Endothelial cell of umbilical vein (primary cell): ENCODE data around the gene ATG10. TPM values are rescaled to one million over a fixed set of nuclear protein-coding genes. Genes with fewer than 3 reads are reported as not detected.

Experiments
- BruUV-seq: library from RNA; stranded (reverse); fragments of 400-500 nt; replicated peaks from 2 replicates; lab custom pipeline; 2021; lab: Mats Ljungman, UMichigan
- CTCF ChIA-PET: fragments of 300-600, 350-600 bp; sonication (Branson Sonifier 250); formaldehyde crosslinking; loops from one replicate; lab custom pipeline; 2021; ENCODE audit warnings: antibody characterized with exemption, inconsistent platforms; lab: Charles Lee
- POLR2A ChIA-PET: fragments of 300-600, 350-600 bp; sonication (Branson Sonifier 250); formaldehyde crosslinking; loops from one replicate; lab custom pipeline; 2021; ENCODE audit warnings: antibody characterized with exemption, inconsistent platforms; lab: Charles Lee
- DNase-seq: peaks from one replicate; pipeline ENCODE4 v3.0.0-alpha.2; 2011; ENCODE audit warnings: low read depth, low spot score
- FAIRE-seq: peaks from 2 replicates; lab custom pipeline; 2011; peaks lifted over from hg19 to GRCh38; lab: Jason Lieb, UNC
- H2AFZ ChIP-seq: 2 replicates; pipeline ENCODE4 v1.6.0; 2012; ENCODE audit warnings: low read depth, low read length, control low read depth, inconsistent platforms
- H3K27ac ChIP-seq: 2 replicates; pipeline ENCODE4 v1.5.1; 2011; ENCODE audit warnings: low read depth, mild to moderate bottlenecking, control low read depth, low read length, moderate library complexity; ENCODE audit not compliant: insufficient read depth
- H3K27me3 ChIP-seq, 2 experiments: 2 replicates each; pipeline versions ENCODE4 v1.6.0 to v1.6.1; 2011; ENCODE audit warnings: low read length in 2 of 2, mixed read lengths in 1 of 2; ENCODE audit not compliant: control insufficient read depth in 2 of 2, insufficient read depth in 2 of 2
- H3K36me3 ChIP-seq, 2 experiments: 2 replicates in 1 of 2; 3 replicates in 1 of 2; pipeline ENCODE4 v1.5.1; 2011; ENCODE audit warnings: low read length in 2 of 2, mild to moderate bottlenecking in 1 of 2, moderate library complexity in 1 of 2; ENCODE audit not compliant: control insufficient read depth in 2 of 2, insufficient read depth in 2 of 2; ENCODE audit errors: extremely low read depth in 1 of 2
- H3K4me1 ChIP-seq: 3 replicates; pipeline ENCODE4 v1.5.1; 2011; ENCODE audit warnings: mild to moderate bottlenecking, low read length; ENCODE audit not compliant: control insufficient read depth, insufficient read depth; ENCODE audit errors: extremely low read depth
- H3K4me2 ChIP-seq: 2 replicates; pipeline ENCODE4 v1.6.1; 2011; ENCODE audit warnings: low read length, control low read depth, mixed read lengths; ENCODE audit not compliant: insufficient read depth
- H3K4me3 ChIP-seq, 3 experiments: fragments of 200-600 bp in 1 of 3; sonication (generic), shearing (Covaris generic) in 1 of 3; replicated peaks in 1 of 3; 2 replicates each; pipeline ENCODE4 v1.5.1; 2011 to 2016; ENCODE audit warnings: control low read depth in 3 of 3, low read length in 3 of 3, mild to moderate bottlenecking in 2 of 3, inconsistent platforms in 1 of 3, low read depth in 1 of 3, moderate library complexity in 1 of 3; ENCODE audit not compliant: insufficient read depth in 1 of 3
- H3K79me2 ChIP-seq: 2 replicates; pipeline ENCODE4 v1.6.0; 2012; ENCODE audit warnings: low read length, inconsistent platforms; ENCODE audit not compliant: control insufficient read depth, insufficient read depth
- H3K9ac ChIP-seq: replicated peaks from 2 replicates; pipeline ENCODE3; 2011; ENCODE audit warnings: low read length, control low read depth; ENCODE audit not compliant: insufficient read depth; ENCODE audit errors: extremely low read depth
- H3K9me1 ChIP-seq: replicated peaks from 3 replicates; pipeline ENCODE4 v1.6.0; 2011; ENCODE audit warnings: mild to moderate bottlenecking, low read length; ENCODE audit not compliant: control insufficient read depth, insufficient read depth; ENCODE audit errors: extremely low read depth
- H3K9me3 ChIP-seq: replicated peaks from 2 replicates; pipeline ENCODE4 v1.5.1; 2012; ENCODE audit warnings: low read length, inconsistent platforms; ENCODE audit not compliant: control insufficient read depth, insufficient read depth
- H4K20me1 ChIP-seq: replicated peaks from 2 replicates; pipeline ENCODE3; 2011; ENCODE audit warnings: mild to moderate bottlenecking, low read length; ENCODE audit not compliant: control insufficient read depth, insufficient read depth; ENCODE audit errors: extremely low read depth
- CTCF ChIP-seq, 2 donors: IDR thresholded peaks; 1 replicate in 1 of 2; 2 replicates in 1 of 2; pipeline ENCODE4 v1.5.1; 2011; ENCODE audit warnings: low read length in 2 of 2, mild to moderate bottlenecking in 2 of 2, moderate library complexity in 2 of 2, control low read depth in 1 of 2, inconsistent platforms in 1 of 2, low read depth in 1 of 2; ENCODE audit not compliant: insufficient read depth in 1 of 2; ENCODE audit errors: extremely low read depth in 1 of 2
- EZH2 ChIP-seq: IDR thresholded peaks from 2 replicates; pipeline ENCODE4 v1.6.1; 2012; ENCODE audit warnings: borderline replicate concordance, low read depth, mild to moderate bottlenecking, moderate library complexity, low read length, inconsistent platforms; ENCODE audit not compliant: severe bottlenecking
- FOS ChIP-seq: IDR thresholded peaks from 2 replicates; pipeline ENCODE4 v1.6.1; 2011; ENCODE audit warnings: mild to moderate bottlenecking, low read length, moderate library complexity, borderline replicate concordance; ENCODE audit not compliant: insufficient read depth
- GATA2 ChIP-seq: IDR thresholded peaks from 2 replicates; pipeline ENCODE4 v1.7.0; 2011; ENCODE audit warnings: low read depth, mild to moderate bottlenecking, moderate library complexity, mixed read lengths, low read length; ENCODE audit not compliant: insufficient read length, insufficient read depth
- JUN ChIP-seq: IDR thresholded peaks from 2 replicates; pipeline ENCODE4 v1.6.1; 2011; ENCODE audit warnings: borderline replicate concordance, low read depth; ENCODE audit not compliant: insufficient read length, insufficient read depth
- MAX ChIP-seq: IDR thresholded peaks from 2 replicates; pipeline ENCODE4 v1.6.1; 2011; ENCODE audit not compliant: insufficient read depth, insufficient read length
- MYC ChIP-seq: IDR thresholded peaks from one replicate; pipeline ENCODE4 v1.6.1; 2011; ENCODE audit warnings: mild to moderate bottlenecking, low read depth, low read length
- POLR2A ChIP-seq: IDR thresholded peaks from 2 replicates; pipeline ENCODE4 v1.6.1; 2012; ENCODE audit warnings: low read depth, mild to moderate bottlenecking, control low read depth, low read length
- POLR2AphosphoS5 ChIP-seq: IDR thresholded peaks from 2 replicates; pipeline ENCODE4 v1.6.1; 2012; ENCODE audit warnings: low read depth, mild to moderate bottlenecking, control low read depth, low read length, moderate library complexity; ENCODE audit not compliant: insufficient read depth
- dilution Hi-C: fragments of 300-500 bp; cut with MboI; formaldehyde crosslinking; loops from one replicate; pipeline ENCODE4 v1.15.0; 2019; ENCODE audit warnings: low sequenced_read_pairs; ENCODE audit not compliant: extremely low pct_ligation_motif_present
- intact Hi-C: fragments of 100-400 bp; cut with micrococcal nuclease; formaldehyde crosslinking; loops from one replicate; pipeline ENCODE4 v1.10.0; 2022
- polyA plus RNA-seq, 4 experiments: library from polyadenylated mRNA; depleted of rRNA in 3 of 4; stranded (reverse) in 3 of 4; unstranded in 1 of 4; fragments of >200 nt; gene quantifications; 2 replicates each; pipeline versions ENCODE4 v1.2.1 to v1.2.3, GENCODE V29; 2011 to 2012; ENCODE audit warnings: missing spikeins in 1 of 4
- total RNA-seq: library from RNA; stranded (reverse); gene quantifications from 2 replicates; pipeline ENCODE4 v1.2.3, GENCODE V29; 2021

Gene ATG10
- total and polyA plus RNA-seq, 2 donors (not counting 3 experiments of a cell fraction or from before 2014, with no cell fraction given) = 1.6 to 3.9 TPM

DNA sequence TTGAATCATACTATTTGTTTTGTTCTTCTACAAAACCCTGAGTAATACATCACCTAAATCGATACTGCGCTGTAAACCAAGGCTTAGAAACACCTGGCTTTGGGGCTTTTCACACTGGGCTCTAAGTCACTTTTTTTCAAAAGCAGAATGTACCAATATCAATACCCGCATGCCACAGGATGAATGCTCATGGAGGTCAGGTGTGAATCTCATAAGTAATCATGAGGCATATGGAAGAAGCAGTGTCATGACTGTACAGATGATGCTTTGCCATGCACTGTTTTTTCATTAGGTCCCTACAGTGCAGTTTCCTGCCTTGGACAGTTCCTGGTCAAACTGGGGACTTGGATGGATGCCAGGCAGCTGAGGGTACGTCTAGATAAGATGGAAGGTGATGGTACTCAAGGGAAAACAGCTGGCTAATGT lies 49.0 kb upstream of the ATG10 start:
- dilution Hi-C loops (no loop called here), intact Hi-C loops (no loop called here)
- FAIRE-seq (no peak), DNase-seq (no peak)
- no peak for TF ChIP-seq MYC
- TF ChIP-seq FOS = no peak
- no peak for TF ChIP-seq CTCF (IDR thresholded peaks at IDR 0.05; ENCODE audit: extremely low read depth in 1 of 2, insufficient read depth in 1 of 2, low read depth in 1 of 2, low read length in 2 of 2)
- no peak for TF ChIP-seq EZH2
- TF ChIP-seq POLR2A = no peak
- TF ChIP-seq POLR2AphosphoS5 = no peak
- no peak for TF ChIP-seq MAX
- no peak for TF ChIP-seq GATA2
- no peak for TF ChIP-seq JUN
- BruUV-seq = no TSS peak
- H3K36me3 ChIP-seq = no peaks in the 10 kb centered on the region
- POLR2A ChIA-PET = no interaction called here
- CTCF ChIA-PET = no interaction called here
- no peak overlapping the region for H2AFZ ChIP-seq
- no peak overlapping the region for H3K27ac ChIP-seq
- no peak overlapping the region for H3K9ac ChIP-seq
- H3K79me2 ChIP-seq = no peaks in the 10 kb centered on the region
- no peak overlapping the region for H3K4me3 ChIP-seq
- no peak overlapping the region for H3K4me2 ChIP-seq
- H3K27me3 ChIP-seq = no peaks in the 10 kb centered on the region
- H3K9me3 ChIP-seq = no peaks in the 10 kb centered on the region
- H3K9me1 ChIP-seq = no peaks in the 10 kb centered on the region
- H4K20me1 ChIP-seq = no peaks in the 10 kb centered on the region
- no peaks in the 10 kb centered on the region for H3K4me1 ChIP-seq
